ENCODE results near the gene CAMK2N2.

The CAMK2N2 gene

DNA sequence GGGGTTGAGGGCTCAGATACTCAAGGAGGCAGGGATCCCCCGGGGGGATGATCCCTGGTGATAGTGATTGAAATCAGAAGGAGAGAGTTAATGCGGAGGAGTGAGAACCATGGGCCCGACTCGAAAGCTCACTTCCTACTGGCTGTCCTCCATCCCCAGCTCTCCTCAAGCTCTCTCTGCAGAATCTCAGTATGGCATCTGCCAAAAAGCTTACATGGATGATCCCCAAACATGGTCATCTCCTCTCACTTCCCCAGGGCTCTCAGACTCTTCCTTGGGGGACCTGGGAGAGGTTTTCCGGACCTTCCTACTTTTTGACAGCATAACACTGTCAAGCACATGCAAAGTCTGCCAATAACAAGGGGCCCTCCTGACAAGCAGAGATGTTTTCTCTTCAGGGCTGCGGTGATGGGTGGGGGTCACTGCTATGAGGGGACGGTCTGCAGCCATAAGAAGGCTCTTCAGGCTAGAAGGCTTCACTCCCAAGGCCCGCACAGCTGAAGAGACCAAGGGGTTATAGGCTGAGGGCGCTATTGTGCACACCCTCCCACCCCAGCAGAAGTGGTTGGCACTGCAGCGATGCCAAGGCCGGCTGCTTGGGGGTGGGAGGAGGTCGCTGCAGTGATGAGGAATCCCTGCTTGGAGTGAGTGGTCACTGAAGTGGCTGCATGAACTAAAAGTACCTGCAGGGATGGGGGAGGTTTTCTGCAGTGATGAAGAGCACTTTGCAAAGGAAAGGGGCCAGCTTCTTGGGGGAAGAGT lies 32.8 kb downstream of the CAMK2N2 start:
- in situ Hi-C loops (cut with MboI; ENCODE audit: low pct_unique_long_range_greater_than_20kb, low sequenced_read_pairs, unreplicated experiment) = loop anchor here (25.0 kb wide), 1 partner anchor 341 kb away; the partner anchor contains the start of gene PARL
- TF ChIP-seq, protein P1, sequence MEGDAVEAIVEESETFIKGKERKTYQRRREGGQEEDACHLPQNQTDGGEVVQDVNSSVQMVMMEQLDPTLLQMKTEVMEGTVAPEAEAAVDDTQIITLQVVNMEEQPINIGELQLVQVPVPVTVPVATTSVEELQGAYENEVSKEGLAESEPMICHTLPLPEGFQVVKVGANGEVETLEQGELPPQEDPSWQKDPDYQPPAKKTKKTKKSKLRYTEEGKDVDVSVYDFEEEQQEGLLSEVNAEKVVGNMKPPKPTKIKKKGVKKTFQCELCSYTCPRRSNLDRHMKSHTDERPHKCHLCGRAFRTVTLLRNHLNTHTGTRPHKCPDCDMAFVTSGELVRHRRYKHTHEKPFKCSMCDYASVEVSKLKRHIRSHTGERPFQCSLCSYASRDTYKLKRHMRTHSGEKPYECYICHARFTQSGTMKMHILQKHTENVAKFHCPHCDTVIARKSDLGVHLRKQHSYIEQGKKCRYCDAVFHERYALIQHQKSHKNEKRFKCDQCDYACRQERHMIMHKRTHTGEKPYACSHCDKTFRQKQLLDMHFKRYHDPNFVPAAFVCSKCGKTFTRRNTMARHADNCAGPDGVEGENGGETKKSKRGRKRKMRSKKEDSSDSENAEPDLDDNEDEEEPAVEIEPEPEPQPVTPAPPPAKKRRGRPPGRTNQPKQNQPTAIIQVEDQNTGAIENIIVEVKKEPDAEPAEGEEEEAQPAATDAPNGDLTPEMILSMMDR (IDR thresholded peaks at IDR 0.05; ENCODE audit: extremely low read depth, insufficient read depth, missing control alignments) = no peak
- DNase-seq (ENCODE audit: low spot score) = peak; percentile 31

DNA sequence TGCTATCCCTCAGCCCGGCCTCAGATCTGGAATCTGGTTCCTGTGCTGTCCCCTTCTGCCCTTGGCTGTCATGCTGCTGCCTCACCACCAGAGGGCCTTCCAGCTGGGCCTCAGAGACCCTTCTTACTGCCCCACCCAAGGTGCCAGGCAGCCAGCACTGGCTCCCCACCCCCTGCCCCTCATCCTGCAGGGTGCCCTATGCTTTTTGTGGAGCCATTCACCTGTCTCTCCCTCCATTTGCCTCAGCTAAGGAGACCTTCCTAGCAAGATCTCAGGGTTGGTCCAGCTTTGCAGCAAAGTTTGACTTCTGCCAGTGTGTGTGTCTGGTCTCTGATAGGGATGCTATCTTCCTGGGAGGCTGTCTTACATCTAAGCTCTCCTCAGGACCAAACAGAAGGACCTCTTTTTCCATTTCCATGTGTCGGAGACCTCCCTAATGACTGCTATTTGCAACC lies 33.8 kb downstream of the CAMK2N2 start:
- in situ Hi-C loops (cut with MboI; ENCODE audit: low pct_unique_long_range_greater_than_20kb, low sequenced_read_pairs, unreplicated experiment) = loop anchor here (25.0 kb wide), 1 partner anchor 340 kb away; the partner anchor contains the start of gene PARL
- TF ChIP-seq, protein P1 (IDR thresholded peaks at IDR 0.05; ENCODE audit: extremely low read depth, insufficient read depth, missing control alignments) = peak; percentile 91
- peak; percentile 85 for DNase-seq (ENCODE audit: low spot score)

DNA sequence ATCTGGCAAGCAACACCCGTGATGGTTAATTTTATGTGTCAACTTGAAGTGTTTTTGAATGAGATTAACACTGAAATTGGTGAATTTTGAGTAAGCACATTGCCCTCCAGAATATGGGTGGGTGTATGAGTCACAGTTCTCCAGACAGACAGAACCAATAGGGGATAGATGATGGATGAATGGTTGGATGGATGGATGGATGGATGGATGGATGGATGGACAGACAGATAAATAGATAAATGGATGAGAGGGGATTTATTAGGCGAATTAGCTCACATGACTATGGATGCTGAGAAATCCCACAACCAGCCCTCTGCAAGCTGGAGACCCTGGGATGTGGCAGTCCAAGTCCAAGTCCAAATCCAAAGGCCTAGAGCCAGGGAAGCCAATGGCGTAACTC lies 37.4 kb downstream of the CAMK2N2 start:
- TF ChIP-seq, protein P1 (IDR thresholded peaks at IDR 0.05; ENCODE audit: extremely low read depth, insufficient read depth, missing control alignments) = no peak
- no peak for DNase-seq (ENCODE audit: low spot score)
- in situ Hi-C loops (cut with MboI; ENCODE audit: low pct_unique_long_range_greater_than_20kb, low sequenced_read_pairs, unreplicated experiment) = no loop called here

DNA sequence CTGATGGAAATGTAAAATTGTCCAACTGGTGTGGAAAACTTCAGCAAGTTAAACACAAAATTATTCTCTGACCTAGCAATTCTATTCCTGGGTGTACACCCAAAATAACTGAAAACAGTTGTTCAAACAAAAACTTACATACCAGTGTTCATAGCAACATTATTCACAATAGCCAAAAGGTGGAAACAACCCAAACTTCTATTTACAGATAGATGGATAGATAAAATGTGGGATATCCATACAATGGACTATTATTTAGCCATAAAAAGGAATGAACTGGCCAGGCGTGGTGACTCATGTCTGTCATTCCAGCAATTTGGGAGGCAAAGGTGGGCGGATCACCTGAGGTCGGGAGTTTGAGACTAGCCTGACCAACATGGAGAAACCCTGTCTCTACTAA lies 38.8 kb downstream of the CAMK2N2 start:
- DNase-seq (ENCODE audit: low spot score) = no peak
- in situ Hi-C loops (cut with MboI; ENCODE audit: low pct_unique_long_range_greater_than_20kb, low sequenced_read_pairs, unreplicated experiment) = no loop called here
- TF ChIP-seq, protein P1 (IDR thresholded peaks at IDR 0.05; ENCODE audit: extremely low read depth, insufficient read depth, missing control alignments) = no peak

DNA sequence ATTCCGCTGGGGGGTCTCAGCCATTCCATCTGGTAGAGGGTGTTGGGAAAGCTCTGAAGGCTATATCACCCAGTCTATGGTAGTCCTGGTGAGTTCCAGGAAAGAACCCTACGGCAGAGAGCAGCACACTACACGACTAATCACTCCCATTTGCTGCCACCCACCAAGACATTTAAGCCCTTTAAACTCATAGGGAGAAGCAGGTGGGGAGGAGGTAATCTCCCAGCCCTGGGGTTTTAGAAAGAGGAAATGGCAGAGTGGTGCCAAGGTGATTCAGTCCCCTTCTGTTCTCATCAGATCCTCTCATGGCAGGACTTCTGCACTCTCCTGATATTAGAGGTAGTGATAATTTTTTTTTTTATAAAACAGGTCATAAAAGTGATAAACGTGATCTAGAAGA lies 42.5 kb downstream of the CAMK2N2 start:
- no peak for DNase-seq (ENCODE audit: low spot score)
- TF ChIP-seq, protein P1 (IDR thresholded peaks at IDR 0.05; ENCODE audit: extremely low read depth, insufficient read depth, missing control alignments) = no peak
- in situ Hi-C loops (cut with MboI; ENCODE audit: low pct_unique_long_range_greater_than_20kb, low sequenced_read_pairs, unreplicated experiment) = no loop called here

DNA sequence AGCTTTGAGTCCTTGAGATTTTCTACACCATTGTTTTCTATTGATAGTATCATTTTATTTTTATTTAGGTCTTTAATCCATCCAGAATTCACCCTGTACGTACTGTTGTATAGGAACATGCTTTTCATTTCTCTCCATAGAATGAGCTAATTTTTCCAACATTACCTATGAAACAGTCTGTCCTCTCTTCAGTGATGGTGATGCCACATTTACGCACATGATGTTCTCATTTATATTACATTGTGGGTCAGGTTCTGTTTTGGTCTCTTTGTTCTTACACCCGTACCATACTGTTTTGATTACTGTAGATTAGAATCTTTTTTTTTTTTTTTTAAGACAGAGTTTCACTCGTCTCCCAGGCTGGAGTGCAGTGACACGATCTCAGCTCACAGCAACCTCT lies 49.6 kb downstream of the CAMK2N2 start:
- DNase-seq (ENCODE audit: low spot score) = no peak
- TF ChIP-seq, protein P1 (IDR thresholded peaks at IDR 0.05; ENCODE audit: extremely low read depth, insufficient read depth, missing control alignments) = no peak
- in situ Hi-C loops (cut with MboI; ENCODE audit: low pct_unique_long_range_greater_than_20kb, low sequenced_read_pairs, unreplicated experiment) = no loop called here

Measured in GM13977 (cell line).